ENCODE data around the gene PCDHA8. TPM values are rescaled to one million over a fixed set of nuclear protein-coding genes. Genes with fewer than 3 reads are reported as not detected.
"Not testable (repeated sequence)": the region's sequence is repeated elsewhere in the genome, so short reads cannot be mapped to it uniquely, and the experiment has no call there.

The PCDHA8 gene
- total and polyA plus RNA-seq, 2 of the 13 experiments (the other 11 are each of a cell fraction or from before 2014, with no cell fraction given) = 0.03 to 0.11 TPM

GRCh38 chr5:140795259-140795641 lies 45.7 kb upstream of the PCDHA8 start (continued):
- TF ChIP-seq, protein P1, sequence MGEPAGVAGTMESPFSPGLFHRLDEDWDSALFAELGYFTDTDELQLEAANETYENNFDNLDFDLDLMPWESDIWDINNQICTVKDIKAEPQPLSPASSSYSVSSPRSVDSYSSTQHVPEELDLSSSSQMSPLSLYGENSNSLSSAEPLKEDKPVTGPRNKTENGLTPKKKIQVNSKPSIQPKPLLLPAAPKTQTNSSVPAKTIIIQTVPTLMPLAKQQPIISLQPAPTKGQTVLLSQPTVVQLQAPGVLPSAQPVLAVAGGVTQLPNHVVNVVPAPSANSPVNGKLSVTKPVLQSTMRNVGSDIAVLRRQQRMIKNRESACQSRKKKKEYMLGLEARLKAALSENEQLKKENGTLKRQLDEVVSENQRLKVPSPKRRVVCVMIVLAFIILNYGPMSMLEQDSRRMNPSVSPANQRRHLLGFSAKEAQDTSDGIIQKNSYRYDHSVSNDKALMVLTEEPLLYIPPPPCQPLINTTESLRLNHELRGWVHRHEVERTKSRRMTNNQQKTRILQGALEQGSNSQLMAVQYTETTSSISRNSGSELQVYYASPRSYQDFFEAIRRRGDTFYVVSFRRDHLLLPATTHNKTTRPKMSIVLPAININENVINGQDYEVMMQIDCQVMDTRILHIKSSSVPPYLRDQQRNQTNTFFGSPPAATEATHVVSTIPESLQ (CRISPR knock-in tag; conservative IDR thresholded peaks at IDR 0.05) = no peak
- TF ChIP-seq ELF4 (CRISPR knock-in tag; IDR thresholded peaks at IDR 0.05; ENCODE audit: borderline replicate concordance) (no peak), NBN (conservative IDR thresholded peaks at IDR 0.05) (no peak), FOXC1 (CRISPR knock-in tag; IDR thresholded peaks at IDR 0.05; ENCODE audit: borderline replicate concordance) (no peak), MLXIP (CRISPR knock-in tag; IDR thresholded peaks at IDR 0.05; ENCODE audit: borderline replicate concordance) (no peak)

DNA sequence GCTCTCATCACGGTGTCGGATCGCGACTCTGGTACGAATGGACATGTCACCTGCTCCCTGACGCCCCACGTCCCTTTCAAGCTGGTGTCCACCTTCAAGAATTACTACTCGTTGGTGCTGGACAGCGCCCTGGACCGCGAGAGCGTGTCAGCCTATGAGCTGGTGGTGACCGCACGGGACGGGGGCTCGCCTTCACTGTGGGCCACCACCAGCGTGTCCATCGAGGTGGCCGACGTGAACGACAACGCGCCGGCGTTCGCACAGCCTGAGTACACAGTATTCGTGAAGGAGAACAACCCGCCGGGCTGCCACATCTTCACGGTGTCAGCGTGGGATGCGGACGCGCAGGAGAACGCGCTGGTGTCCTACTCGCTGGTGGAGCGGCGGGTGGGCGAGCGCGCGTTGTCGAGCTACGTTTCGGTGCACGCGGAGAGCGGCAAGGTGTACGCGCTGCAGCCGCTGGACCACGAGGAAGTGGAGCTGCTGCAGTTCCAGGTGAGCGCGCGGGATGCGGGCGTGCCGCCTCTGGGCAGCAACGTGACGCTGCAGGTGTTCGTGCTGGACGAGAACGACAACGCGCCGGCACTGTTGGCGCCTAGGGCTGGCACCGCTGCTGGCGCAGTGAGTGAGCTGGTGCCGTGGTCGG lies 44.8 kb upstream of the PCDHA8 start:
- H2AFZ ChIP-seq (ENCODE audit: low read length); H4K20me1 ChIP-seq (ENCODE audit: insufficient read depth, low read length); H3K4me3 ChIP-seq (replicated peaks in 1 of 3; ENCODE audit: insufficient read depth in 1 of 3, low read depth in 2 of 3, low read length in 3 of 3); intact Hi-C loops (cut with micrococcal nuclease; ENCODE audit: unreplicated experiment); H3K9ac ChIP-seq (ENCODE audit: insufficient read depth, low read depth, low read length); H3K4me1 ChIP-seq (ENCODE audit: insufficient read depth, low read length); FAIRE-seq; ATAC-seq; DNase-seq (ENCODE audit: low spot score); POLR2A ChIA-PET; H3K4me2 ChIP-seq (ENCODE audit: low read depth, low read length); H3K27me3 ChIP-seq (ENCODE audit: control insufficient read depth in 1 of 2, insufficient read depth in 2 of 2, low read length in 2 of 2); in situ Hi-C loops (cut with HindIII; ENCODE audit: extremely low pct_ligation_motif_present, low pct_unique_long_range_greater_than_20kb); CTCF ChIA-PET (ENCODE audit: low intra/inter-chr PET ratio, low total read pairs); H3K27ac ChIP-seq (ENCODE audit: extremely low read length, insufficient read depth, low read length); H3K36me3 ChIP-seq (replicated peaks in 1 of 2; ENCODE audit: control insufficient read depth in 1 of 2, insufficient read depth in 2 of 2, low read length in 2 of 2); H3K79me2 ChIP-seq (ENCODE audit: insufficient read depth, low read length); BruUV-seq (replicated peaks): not testable (repeated sequence)
- WGBS (ENCODE audit: low lambda C conversion rate) = 88% methylated on average over 61 of the region's 72 CpGs
- H3K9me3 ChIP-seq (ENCODE audit: low read length) = peaks cover 31% of the 10 kb centered on the region

All from HepG2 (cell line).